A673 (cell line): ENCODE measurements around the gene SART3. TPM values are rescaled to one million over a fixed set of nuclear protein-coding genes. Genes with fewer than 3 reads are reported as not detected.

Experiments
- BruUV-seq: library from RNA; stranded (reverse); fragments of 400-500 nt; replicated peaks from 2 replicates; lab custom pipeline; 2021; lab: Mats Ljungman, UMichigan
- CTCF ChIA-PET: fragments of 300-600 bp; sonication (Branson Sonifier 250); formaldehyde crosslinking; loops from one replicate; lab custom pipeline; 2022; ENCODE audit warnings: antibody characterized with exemption; lab: Charles Lee
- POLR2A ChIA-PET: fragments of 300-600 bp; sonication (Branson Sonifier 250); formaldehyde crosslinking; loops from one replicate; lab custom pipeline; 2022; ENCODE audit warnings: antibody characterized with exemption; ENCODE audit not compliant: low non-redundant PET; lab: Charles Lee
- DNase-seq: peaks from one replicate; pipeline ENCODE4 v3.0.0-alpha.2; 2015; ENCODE audit warnings: low spot score
- H3K27ac ChIP-seq: fragments of 200-600 bp; sonication (generic); 2 replicates; pipeline ENCODE4 v1.5.1; 2016; ENCODE audit warnings: mixed run types, low read depth, mild to moderate bottlenecking, mixed read lengths, antibody characterized with exemption, low read length; ENCODE audit not compliant: poor library complexity, severe bottlenecking
- H3K27me3 ChIP-seq: fragments of 200-600 bp; sonication (generic); replicated peaks from 2 replicates; pipeline ENCODE4 v1.6.1; 2017; ENCODE audit warnings: mixed run types, low read depth, mild to moderate bottlenecking, mixed read lengths, antibody characterized with exemption, low read length; ENCODE audit not compliant: insufficient read depth, poor library complexity
- H3K36me3 ChIP-seq: fragments of 200-600 bp; sonication (generic); 2 replicates; pipeline ENCODE4 v1.6.1; 2016; ENCODE audit warnings: mixed run types, mild to moderate bottlenecking, mixed read lengths, antibody characterized with exemption, low read length; ENCODE audit not compliant: insufficient read depth, poor library complexity, severe bottlenecking
- H3K4me1 ChIP-seq: fragments of 200-600 bp; sonication (generic); 2 replicates; pipeline ENCODE4 v1.6.1; 2017; ENCODE audit warnings: mixed run types, mild to moderate bottlenecking, mixed read lengths, antibody characterized with exemption, low read length; ENCODE audit not compliant: insufficient read depth, poor library complexity, severe bottlenecking
- H3K4me3 ChIP-seq: fragments of 200-600 bp; sonication (generic); 2 replicates; pipeline ENCODE4 v1.5.1; 2016; ENCODE audit warnings: low read depth, mixed run types, mild to moderate bottlenecking, mixed read lengths, low read length; ENCODE audit not compliant: poor library complexity, severe bottlenecking
- H3K9me3 ChIP-seq: fragments of 200-600 bp; sonication (generic); 2 replicates; pipeline ENCODE4 v1.6.1; 2016; ENCODE audit warnings: mixed run types, low read depth, mild to moderate bottlenecking, mixed read lengths, antibody characterized with exemption, low read length; ENCODE audit not compliant: poor library complexity, severe bottlenecking
- CTCF ChIP-seq: fragments of 300-800, 200-600 bp; sonication (generic); conservative IDR thresholded peaks from 2 replicates; pipeline ENCODE4 v1.5.1; 2017; ENCODE audit warnings: low read depth, mild to moderate bottlenecking, antibody characterized with exemption, low read length, moderate library complexity, mixed read lengths
- EZH2 ChIP-seq: fragments of 200-600 bp; sonication (generic); IDR thresholded peaks from 2 replicates; pipeline ENCODE4 v1.6.1; 2017; ENCODE audit warnings: borderline replicate concordance, low read depth, mild to moderate bottlenecking, mixed read lengths, antibody characterized with exemption, low read length; ENCODE audit not compliant: poor library complexity, severe bottlenecking
- intact Hi-C: fragments of 100-400 bp; cut with micrococcal nuclease; formaldehyde crosslinking; loops from one replicate; pipeline ENCODE4 v1.10.0; 2022; ENCODE audit not compliant: unreplicated experiment
- total RNA-seq: library from RNA; stranded (reverse); gene quantifications from 2 replicates; pipeline ENCODE4 v1.2.3, GENCODE V29; 2021

The SART3 gene
- total RNA-seq, 1 experiment from 2014 or later, result 99.3 TPM

GRCh38 chr12:108565976-108566375, 5.0 kb upstream of the SART3 start:
- Histone ChIP-seq H3K4me1 (peaks cover 40% of the 10 kb centered on the region), H3K36me3 (peaks cover 52% of the 10 kb centered on the region), H3K4me3 (no peak overlapping the region), H3K27ac (peak overlapping the region; percentile 77), H3K27me3 (no peaks in the 10 kb centered on the region), H3K9me3 (no peaks in the 10 kb centered on the region)
- DNase-seq, result peak; percentile 89
- CTCF ChIA-PET, result interaction anchor here (0.6 kb wide), 1 partner anchor 56 kb away, joined by 4 read pairs; no protein-coding TSS in a partner anchor
- POLR2A ChIA-PET, result no interaction called here
- BruUV-seq, result no TSS peak
- no peak for TF ChIP-seq EZH2
- intact Hi-C loops, result loop anchor here (10.0 kb wide), 1 partner anchor 169 kb away; the partner anchor contains the start of gene CORO1C

GRCh38 chr12:108565146-108565545, 4.2 kb upstream of the SART3 start:
- no peak overlapping the region for H3K4me3 ChIP-seq
- H3K36me3 ChIP-seq, result peaks cover 52% of the 10 kb centered on the region
- BruUV-seq, result no TSS peak
- TF ChIP-seq EZH2 (no peak), CTCF (no peak)
- peak overlapping the region; percentile 13 for H3K27ac ChIP-seq
- intact Hi-C loops, result loop anchor here (10.0 kb wide), 1 partner anchor 170 kb away; the partner anchor contains the start of gene CORO1C
- H3K4me1 ChIP-seq, result peaks cover 40% of the 10 kb centered on the region
- no peaks in the 10 kb centered on the region for H3K27me3 ChIP-seq
- no peak for DNase-seq
- ChIA-PET CTCF (no interaction called here), POLR2A (no interaction called here)
- H3K9me3 ChIP-seq, result no peaks in the 10 kb centered on the region

GRCh38 chr12:108564724-108565123, 3.8 kb upstream of the SART3 start:
- Histone ChIP-seq H3K36me3 (peaks cover 52% of the 10 kb centered on the region), H3K27ac (peak overlapping the region; percentile 13), H3K4me1 (peaks cover 41% of the 10 kb centered on the region), H3K27me3 (no peaks in the 10 kb centered on the region), H3K4me3 (no peak overlapping the region), H3K9me3 (no peaks in the 10 kb centered on the region)
- TF ChIP-seq CTCF (no peak), EZH2 (no peak)
- no TSS peak for BruUV-seq
- POLR2A ChIA-PET, result no interaction called here
- intact Hi-C loops, result loop anchor here (5.0 to 10.0 kb wide), 3 partner anchors 170 to 388 kb away; partner anchors contain the start of gene CORO1C
- CTCF ChIA-PET, result no interaction called here
- no peak for DNase-seq

- no peak for DNase-seq
- peak overlapping the region; percentile 97 for H3K27ac ChIP-seq
- intact Hi-C loops, result loop anchor here (1.0 to 10.0 kb wide), 6 partner anchors 55 to 533 kb away; partner anchors contain the start of genes CORO1C and UNG
- POLR2A ChIA-PET, result no interaction called here
- H3K27me3 ChIP-seq, result no peaks in the 10 kb centered on the region
- H3K4me3 ChIP-seq, result peak overlapping the region; percentile 79
- H3K36me3 ChIP-seq, result peaks cover 43% of the 10 kb centered on the region
- TF ChIP-seq EZH2 (no peak), CTCF (no peak)
- no TSS peak for BruUV-seq
- H3K9me3 ChIP-seq, result no peaks in the 10 kb centered on the region
- peaks cover 46% of the 10 kb centered on the region for H3K4me1 ChIP-seq
- CTCF ChIA-PET, result no interaction called here
Measured at GRCh38 chr12:108563804-108564151, 2.8 kb upstream of the SART3 start.
